HepG2 (cell line): ENCODE results near the gene TMEM184C. TPM values are rescaled to one million over a fixed set of nuclear protein-coding genes. Genes with fewer than 3 reads are reported as not detected.
A peak's percentile ranks its signal among the peaks of the same experiment; 100 is the strongest.

ENCODE experiments used
- GMEB1 ChIP-seq: sonication (generic); formaldehyde crosslinking; IDR thresholded peaks from 2 replicates; pipeline ENCODE4 v1.5.1; 2020; ENCODE audit warnings: missing genetic modification reagents, mild to moderate bottlenecking, borderline replicate concordance
- GPN1 ChIP-seq: sonication (generic); formaldehyde crosslinking; IDR thresholded peaks from 2 replicates; pipeline ENCODE4 v1.5.1; 2020; ENCODE audit warnings: missing genetic modification reagents, borderline replicate concordance
- GZF1 ChIP-seq: sonication (generic); formaldehyde crosslinking; IDR thresholded peaks from 2 replicates; pipeline ENCODE4 v1.5.1; 2020; ENCODE audit warnings: mild to moderate bottlenecking, missing genetic modification reagents
- HMGXB4 ChIP-seq, 2 experiments: sonication (generic) in 1 of 2; formaldehyde crosslinking in 1 of 2; IDR thresholded peaks; 2 replicates each; pipeline versions ENCODE4 v1.4.0 to v1.6.1; 2018 to 2020; ENCODE audit warnings: missing genetic modification reagents in 2 of 2, borderline replicate concordance in 1 of 2, low read depth in 1 of 2, mild to moderate bottlenecking in 1 of 2, missing biosample characterization in 1 of 2
- MIXL1 ChIP-seq: IDR thresholded peaks from 2 replicates; pipeline ENCODE4 v1.6.1; 2016
- PITX1 ChIP-seq: sonication (generic); formaldehyde crosslinking; IDR thresholded peaks from 2 replicates; pipeline ENCODE4 v1.5.1; 2020; ENCODE audit warnings: mild to moderate bottlenecking, missing genetic modification reagents
- SRY ChIP-seq: sonication (generic); formaldehyde crosslinking; IDR thresholded peaks from 2 replicates; pipeline ENCODE4 v1.8.0; 2022; ENCODE audit warnings: mild to moderate bottlenecking, missing genetic modification reagents
- TMF1 ChIP-seq: sonication (generic); formaldehyde crosslinking; IDR thresholded peaks from 2 replicates; pipeline ENCODE4 v1.8.1; 2022; ENCODE audit warnings: low read depth, missing genetic modification reagents
- TRIM24 ChIP-seq: sonication (generic); formaldehyde crosslinking; IDR thresholded peaks from 2 replicates; pipeline ENCODE4 v1.8.0; 2022; ENCODE audit warnings: mild to moderate bottlenecking, missing genetic modification reagents
- ZBTB33 ChIP-seq: sonication (generic); formaldehyde crosslinking; IDR thresholded peaks from 2 replicates; pipeline ENCODE4 v1.4.0; 2020; ENCODE audit warnings: missing genetic modification reagents
- ZNF232 ChIP-seq: sonication (generic); formaldehyde crosslinking; IDR thresholded peaks from 2 replicates; pipeline ENCODE4 v1.4.0; 2020; ENCODE audit warnings: missing genetic modification reagents, borderline replicate concordance
- ZNF431 ChIP-seq: sonication (generic); formaldehyde crosslinking; IDR thresholded peaks from 2 replicates; pipeline ENCODE4 v1.9.0; 2022; ENCODE audit warnings: missing genetic modification reagents, low read depth, mild to moderate bottlenecking, borderline replicate concordance
- ZNF687 ChIP-seq: sonication (generic); formaldehyde crosslinking; IDR thresholded peaks from 2 replicates; pipeline ENCODE4 v1.5.1; 2020; ENCODE audit warnings: mild to moderate bottlenecking, missing genetic modification reagents, moderate library complexity
- ZNF784 ChIP-seq: sonication (generic); formaldehyde crosslinking; IDR thresholded peaks from 2 replicates; pipeline ENCODE4 v1.5.1; 2020; ENCODE audit warnings: missing genetic modification reagents, mild to moderate bottlenecking, borderline replicate concordance
- ZSCAN25 ChIP-seq: sonication (generic); formaldehyde crosslinking; IDR thresholded peaks from 2 replicates; pipeline ENCODE4 v1.8.0; 2022; ENCODE audit warnings: mild to moderate bottlenecking, missing genetic modification reagents
- polyA plus RNA-seq, 8 experiments: library from polyadenylated mRNA; depleted of rRNA in 3 of 8; stranded (reverse) in 7 of 8; unstranded in 1 of 8; fragments of >200 nt; fragmentation: Illumina TruSeq in 4 of 8; extraction: Trizol in 4 of 8; gene quantifications; 2 replicates each; pipeline versions ENCODE4 v1.2.1 to v1.2.3, GENCODE V29; 2011 to 2016; ENCODE audit warnings: low read depth in 4 of 8, missing spikeins in 1 of 8, mixed read lengths in 1 of 8; ENCODE audit not compliant: insufficient read depth in 1 of 8
- total RNA-seq, 5 experiments: library from RNA; depleted of rRNA; stranded (reverse); fragments of >200 nt; fragmentation: Illumina TruSeq; extraction: Trizol; gene quantifications; 2 replicates each; pipeline ENCODE4 v1.2.3, GENCODE V29; 2016; ENCODE audit warnings: low read depth in 1 of 5

The TMEM184C gene
- total and polyA plus RNA-seq, 2 of the 13 experiments (the other 11 are each of a cell fraction or from before 2014, with no cell fraction given), result 13.9 to 26.1 TPM

GRCh38 chr4:147617173-147617840 lies at the start of gene TMEM184C (continued):
- TF ChIP-seq HMGXB4 (CRISPR knock-in tag; IDR thresholded peaks at IDR 0.05; ENCODE audit: borderline replicate concordance in 1 of 2, low read depth in 1 of 2) (peak; percentile 74 to 79), TMF1 (CRISPR knock-in tag) (peak; percentile 62; the same call in 1 of the 2 replicates), ZBTB33 (CRISPR knock-in tag) (peak; percentile 6; the same call in 1 of the 2 replicates), ZSCAN25 (CRISPR knock-in tag) (no peak), PITX1 (CRISPR knock-in tag) (peak; percentile 42; the same call in 1 of the 2 replicates), ZNF687 (peak; percentile 78), ZNF232 (CRISPR knock-in tag) (peak; percentile 80; the same call in 1 of the 2 replicates), TRIM24 (no peak), ZNF431 (CRISPR knock-in tag) (0 out of 2 replicates have a peak, but pooled peaks have one; percentile 37), GZF1 (CRISPR knock-in tag) (peak; percentile 37; the same call in 1 of the 2 replicates), GMEB1 (peak; percentile 60; the same call in 1 of the 2 replicates), ZNF784 (CRISPR knock-in tag) (peak; percentile 72; the same call in 1 of the 2 replicates), GPN1 (CRISPR knock-in tag) (no peak), MIXL1 (CRISPR knock-in tag) (no peak), SRY (CRISPR knock-in tag) (peak; percentile 88; the same call in 1 of the 2 replicates)
